HG03354 (cell line): ENCODE results near the gene SUPT7L.

Experiments used
- ATAC-seq: cut with Tn5 transposase; IDR thresholded peaks from one replicate; pipeline ENCODE4 v1.9.1; 2021; ENCODE audit warnings: mild to moderate bottlenecking; ENCODE audit not compliant: unreplicated experiment, poor library complexity, severe bottlenecking

SUPT7L gene

GRCh38 chr2:27663285-27664153, at the start of gene SUPT7L, which contains the start of gene SLC4A1AP:
Gene SUPT7L (minus strand): TSS chr2:27663614. CDS start chr2:27662192, 1,422 bp downstream.
Gene SLC4A1AP (plus strand): TSS chr2:27663889. CDS start chr2:27663915, 26 bp downstream.
- peak; percentile 82 for ATAC-seq

GRCh38 chr2:27713201-27713600, 49.8 kb upstream of the SUPT7L start:
- no peak for ATAC-seq

GRCh38 chr2:27712522-27712921, 49.1 kb upstream of the SUPT7L start:
- no peak for ATAC-seq

- no peak for ATAC-seq
These were observed 48.4 kb upstream of the SUPT7L start for GRCh38 chr2:27711804-27712203.

GRCh38 chr2:27710640-27711430, 47.4 kb upstream of the SUPT7L start:
- no peak for ATAC-seq

- no peak for ATAC-seq
These were observed 46.7 kb upstream of the SUPT7L start for GRCh38 chr2:27709960-27710575.

- no peak for ATAC-seq
These were observed 45.9 kb upstream of the SUPT7L start for GRCh38 chr2:27709326-27709725.

- ATAC-seq, result no peak
These were observed 45.3 kb upstream of the SUPT7L start for GRCh38 chr2:27708666-27709065.

- ATAC-seq, result no peak
These were observed 44.8 kb upstream of the SUPT7L start for GRCh38 chr2:27708257-27708654.

- no peak for ATAC-seq
These were observed 44.2 kb upstream of the SUPT7L start for GRCh38 chr2:27707462-27708256.

GRCh38 chr2:27705851-27706622, 42.6 kb upstream of the SUPT7L start:
- ATAC-seq, result no peak

- no peak for ATAC-seq
These were observed 41.0 kb upstream of the SUPT7L start for GRCh38 chr2:27704342-27704876.

GRCh38 chr2:27703638-27704341, 40.4 kb upstream of the SUPT7L start:
- ATAC-seq, result peak; percentile 64

GRCh38 chr2:27702302-27702701, 38.9 kb upstream of the SUPT7L start:
- no peak for ATAC-seq

- ATAC-seq, result no peak
These were observed 38.3 kb upstream of the SUPT7L start for GRCh38 chr2:27701676-27702075.

GRCh38 chr2:27697660-27698059, 34.2 kb upstream of the SUPT7L start:
- no peak for ATAC-seq

- ATAC-seq, result no peak
These were observed 26.6 kb upstream of the SUPT7L start for GRCh38 chr2:27690052-27690451.

- ATAC-seq, result no peak
These were observed 26.0 kb upstream of the SUPT7L start for GRCh38 chr2:27689424-27689823.
